Measurements from ENCODE around the gene SAPCD1.

Gene SAPCD1

GRCh38 chr6:31725502-31726350, 36.7 kb upstream of the SAPCD1 start:
- H3K4me3 ChIP-seq (ENCODE audit: low read depth, low read length), result no peak overlapping the region
- no peak for TF ChIP-seq CTCF (IDR thresholded peaks at IDR 0.05; ENCODE audit: low read depth, low read length)

GRCh38 chr6:31727034-31727716, 35.3 kb upstream of the SAPCD1 start:
- H3K4me3 ChIP-seq (ENCODE audit: low read depth, low read length), result no peak overlapping the region
- no peak for TF ChIP-seq CTCF (IDR thresholded peaks at IDR 0.05; ENCODE audit: low read depth, low read length)

GRCh38 chr6:31727717-31728671, 34.5 kb upstream of the SAPCD1 start:
- peak overlapping the region; percentile 80; the same call in 1 of the 2 replicates for H3K4me3 ChIP-seq (ENCODE audit: low read depth, low read length)
- TF ChIP-seq CTCF (IDR thresholded peaks at IDR 0.05; ENCODE audit: low read depth, low read length), result no peak

- peak; percentile 71; the same call in 1 of the 2 replicates for TF ChIP-seq CTCF (IDR thresholded peaks at IDR 0.05; ENCODE audit: low read depth, low read length)
- peak within 1 kb of the TSS; percentile 80 for H3K4me3 ChIP-seq (ENCODE audit: low read depth, low read length)
These were observed 33.5 kb upstream of the SAPCD1 start, which contains the start of gene DDAH2 for GRCh38 chr6:31728767-31729514. TSS of gene DDAH2 (minus strand) at chr6:31729299. CDS start at chr6:31729161, 138 bp downstream.

- no peak for TF ChIP-seq CTCF (IDR thresholded peaks at IDR 0.05; ENCODE audit: low read depth, low read length)
- H3K4me3 ChIP-seq (ENCODE audit: low read depth, low read length), result peak overlapping the region; percentile 80
These were observed 32.9 kb upstream of the SAPCD1 start for GRCh38 chr6:31729515-31729978.

GRCh38 chr6:31729979-31730630, 32.4 kb upstream of the SAPCD1 start:
- TF ChIP-seq CTCF (IDR thresholded peaks at IDR 0.05; ENCODE audit: low read depth, low read length), result no peak
- peak overlapping the region; percentile 80 for H3K4me3 ChIP-seq (ENCODE audit: low read depth, low read length)
